GM23338 (cell line): Measurements from ENCODE around the gene RNF167. TPM values are rescaled to one million over a fixed set of nuclear protein-coding genes. Genes with fewer than 3 reads are reported as not detected.

Experiments
- ATAC-seq: fragments of 200-7000 bp; cut with Tn5 transposase; 3 replicates; pipeline ENCODE4 v1.9.1; 2020
- DNase-seq: peaks from one replicate; pipeline ENCODE4 v3.0.0-alpha.2; 2015; ENCODE audit warnings: low spot score
- H2AFZ ChIP-seq: fragments of 200-600 bp; sonication (generic); 2 replicates; pipeline ENCODE4 v1.8.0; 2016; ENCODE audit warnings: antibody characterized with exemption, mild to moderate bottlenecking, moderate library complexity
- H3F3A ChIP-seq: fragments of 200-600 bp; sonication (generic); replicated peaks from 2 replicates; pipeline ENCODE4 v1.8.0; 2017; ENCODE audit warnings: antibody characterized with exemption, mixed run types, low read depth
- H3K27ac ChIP-seq: fragments of 200-600 bp; sonication (generic); 2 replicates; pipeline ENCODE4 v1.6.1; 2016; ENCODE audit warnings: low read depth
- H3K27me3 ChIP-seq: fragments of 200-600 bp; sonication (generic); 2 replicates; pipeline ENCODE4 v1.8.0; 2016; ENCODE audit warnings: mild to moderate bottlenecking, mixed run types, moderate library complexity; ENCODE audit not compliant: insufficient read depth
- H3K36me3 ChIP-seq: fragments of 200-600 bp; sonication (generic); 2 replicates; pipeline ENCODE4 v1.8.0; 2016; ENCODE audit warnings: mild to moderate bottlenecking; ENCODE audit not compliant: insufficient read depth
- H3K4me1 ChIP-seq: fragments of 200-600 bp; sonication (generic); 2 replicates; pipeline ENCODE4 v1.8.0; 2016; ENCODE audit warnings: mild to moderate bottlenecking, moderate library complexity; ENCODE audit not compliant: insufficient read depth
- H3K4me2 ChIP-seq: fragments of 200-600 bp; sonication (generic); 2 replicates; pipeline ENCODE4 v1.7.1; 2017; ENCODE audit warnings: mixed run types
- H3K4me3 ChIP-seq: fragments of 200-600 bp; sonication (generic); 2 replicates; pipeline ENCODE4 v1.6.1; 2016; ENCODE audit warnings: mixed run types
- H3K79me2 ChIP-seq: fragments of 200-600 bp; sonication (generic); replicated peaks from 2 replicates; pipeline ENCODE4 v1.8.0; 2017; ENCODE audit warnings: mild to moderate bottlenecking; ENCODE audit not compliant: insufficient read depth
- H3K9me2 ChIP-seq: fragments of 200-600 bp; sonication (generic); 2 replicates; pipeline ENCODE4 v1.8.0; 2017; ENCODE audit not compliant: insufficient read depth
- H4K20me1 ChIP-seq: fragments of 200-600 bp; sonication (generic); replicated peaks from 2 replicates; pipeline ENCODE4 v1.8.0; 2017; ENCODE audit warnings: mild to moderate bottlenecking; ENCODE audit not compliant: insufficient read depth
- H3K27ac Mint-ChIP-seq: 2 replicates; pipeline ENCODE4 v1.8.0; 2020; ENCODE audit warnings: inconsistent platforms, mild to moderate bottlenecking, moderate library complexity, mixed read lengths
- H3K27me3 Mint-ChIP-seq: 3 replicates; pipeline ENCODE4 v1.8.0; 2022; ENCODE audit warnings: low read depth, mild to moderate bottlenecking, moderate library complexity, mixed read lengths, inconsistent platforms; ENCODE audit not compliant: insufficient read depth, poor library complexity
- H3K36me3 Mint-ChIP-seq: 3 replicates; pipeline ENCODE4 v1.8.0; 2021; ENCODE audit warnings: low read depth, mild to moderate bottlenecking, inconsistent platforms, moderate library complexity, mixed read lengths
- H3K4me1 Mint-ChIP-seq: 3 replicates; pipeline ENCODE4 v1.8.0; 2020; ENCODE audit warnings: mild to moderate bottlenecking, inconsistent platforms, mixed read lengths
- H3K4me3 Mint-ChIP-seq: 3 replicates; pipeline ENCODE4 v1.8.0; 2021; ENCODE audit warnings: moderate library complexity, mild to moderate bottlenecking, inconsistent platforms, mixed read lengths
- H3K9me3 Mint-ChIP-seq: 3 replicates; pipeline ENCODE4 v1.8.0; 2020; ENCODE audit warnings: moderate library complexity, mild to moderate bottlenecking, inconsistent platforms, mixed read lengths
- CREB1 ChIP-seq: fragments of 250-450 bp; sonication (Bioruptor Pico); IDR thresholded peaks from 2 replicates; pipeline ENCODE4 v1.5.0; 2020; ENCODE audit warnings: low read depth, mild to moderate bottlenecking, moderate library complexity
- EZH2 ChIP-seq: fragments of 200-600 bp; sonication (generic); IDR thresholded peaks from one replicate; pipeline ENCODE4 v1.8.0; 2017; ENCODE audit warnings: antibody characterized with exemption, mild to moderate bottlenecking, low read depth; ENCODE audit not compliant: unreplicated experiment
- EZH2phosphoT487 ChIP-seq: fragments of 200-600 bp; sonication (generic); IDR thresholded peaks from one replicate; pipeline ENCODE4 v1.8.1; 2018; ENCODE audit warnings: antibody characterized with exemption; ENCODE audit not compliant: unreplicated experiment
- JUNB ChIP-seq: IDR thresholded peaks from one replicate; pipeline ENCODE4 v1.6.1; 2016; ENCODE audit warnings: antibody characterized with exemption; ENCODE audit not compliant: unreplicated experiment
- NANOG ChIP-seq: IDR thresholded peaks from 2 replicates; pipeline ENCODE4 v1.6.1; 2016; ENCODE audit warnings: antibody characterized with exemption, borderline replicate concordance
- POLR2AphosphoS5 ChIP-seq: IDR thresholded peaks from 2 replicates; pipeline ENCODE4 v1.6.1; 2016; ENCODE audit warnings: antibody characterized with exemption, low read depth
- STAT1 ChIP-seq: IDR thresholded peaks from one replicate; pipeline ENCODE4 v1.6.1; 2016; ENCODE audit warnings: antibody characterized with exemption; ENCODE audit not compliant: unreplicated experiment
- ZNF114 ChIP-seq: fragments of 250-450 bp; sonication (Bioruptor Pico); IDR thresholded peaks from 2 replicates; pipeline ENCODE4 v1.5.0; 2020; ENCODE audit warnings: mild to moderate bottlenecking, moderate library complexity
- ZNF331 ChIP-seq: fragments of 250-450 bp; sonication (Bioruptor Pico); IDR thresholded peaks from 2 replicates; pipeline ENCODE4 v1.5.0; 2020; ENCODE audit warnings: low read depth, mild to moderate bottlenecking, moderate library complexity
- polyA plus RNA-seq: library from polyadenylated mRNA; unstranded; fragments of >200 nt; fragmentation: Nextera tagmentation; extraction: Ambion mirVana; gene quantifications from 2 replicates; pipeline ENCODE4 v1.2.1, GENCODE V29; 2016
- total RNA-seq: library from RNA; depleted of rRNA; stranded (reverse); fragments of >200 nt; shearing (Covaris generic); gene quantifications from 2 replicates; pipeline ENCODE4 v1.2.3, GENCODE V29; 2014
- TF ChIP-seq, protein P1 (sequence below): IDR thresholded peaks from 2 replicates; pipeline ENCODE4 v1.6.1; 2016; ENCODE audit warnings: antibody characterized with exemption
- TF ChIP-seq, protein P2 (sequence below): fragments of 250-450 bp; sonication (Bioruptor Pico); IDR thresholded peaks from 2 replicates; pipeline ENCODE4 v1.5.0; 2020; ENCODE audit warnings: mild to moderate bottlenecking, moderate library complexity
- TF ChIP-seq, protein P3 (sequence below): IDR thresholded peaks from one replicate; pipeline ENCODE4 v1.6.1; 2018; ENCODE audit warnings: antibody characterized with exemption; ENCODE audit not compliant: unreplicated experiment
- TF ChIP-seq, protein P4 (sequence below), 2 experiments: fragments of 200-600 bp in 1 of 2; sonication (generic) in 1 of 2; conservative IDR thresholded peaks; 2 replicates each; pipeline versions ENCODE4 v1.5.1 to v1.6.1; 2016 to 2017; ENCODE audit warnings: antibody characterized with exemption in 2 of 2, low read depth in 2 of 2, mild to moderate bottlenecking in 2 of 2, moderate library complexity in 1 of 2

Gene RNF167
- total and polyA plus RNA-seq, 2 experiments from 2014 or later: 61.2 to 84.4 TPM

DNA sequence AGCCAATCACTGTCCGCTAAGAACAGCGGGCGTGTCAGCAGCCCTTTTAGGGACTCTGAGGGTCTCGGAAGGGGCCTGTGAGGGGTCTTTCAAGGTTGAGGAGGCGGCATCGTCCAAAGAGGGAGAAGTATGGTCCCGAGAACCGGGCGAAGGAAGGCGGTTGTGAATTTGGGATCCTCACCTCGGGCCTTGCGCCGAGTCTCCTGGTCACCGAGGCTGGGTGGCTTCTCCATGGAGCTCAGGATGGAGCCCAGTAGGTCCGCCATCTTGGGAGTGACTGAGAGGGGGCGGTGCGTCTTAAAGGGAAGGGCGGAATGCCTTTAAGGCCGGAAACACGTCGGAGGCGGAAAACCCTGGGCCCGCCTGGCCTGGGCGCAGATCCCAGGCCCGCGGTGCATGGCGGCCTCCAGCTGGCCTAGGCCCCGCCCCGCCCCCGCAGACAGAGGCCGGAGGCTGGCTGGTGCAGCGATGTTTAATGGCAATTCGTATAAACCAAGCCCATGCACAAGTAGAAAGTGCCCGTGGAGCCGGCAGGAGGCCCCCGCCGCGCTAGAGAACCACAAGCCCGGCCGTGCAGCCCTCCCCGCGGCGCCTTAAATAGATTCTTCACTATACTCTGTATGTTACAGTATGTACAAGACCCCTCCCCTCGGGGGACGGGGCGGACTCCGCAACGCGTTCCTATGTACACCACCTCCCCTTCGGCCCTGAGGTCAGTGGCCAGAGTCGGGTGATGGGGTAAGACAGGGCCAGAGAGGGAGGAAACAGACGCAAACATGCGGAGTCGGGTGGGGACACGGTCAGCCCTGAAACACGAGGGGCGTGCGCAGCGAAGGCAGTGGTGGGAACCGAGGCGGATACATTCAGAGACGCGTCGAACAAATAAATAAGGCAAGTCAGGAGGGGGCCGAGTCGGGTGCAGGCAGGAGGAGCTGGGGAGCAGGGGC is 27.7 kb downstream of the RNF167 start, which contains the start of gene SPAG7:
Gene SPAG7 (minus strand): TSS at position 279 of the 947 bp plus-strand sequence. CDS start 13 bp downstream, at position 266.
- Histone ChIP-seq H3K4me1 (peaks cover 26% of the 10 kb centered on the region), H4K20me1 (0 out of 2 replicates have a peak, but pooled peaks cover 9% of the 10 kb centered on the region), H3K36me3 (no peaks in the 10 kb centered on the region; the same call in 1 of the 2 replicates), H3K9me2 (no peaks in the 10 kb centered on the region), H3K27ac (peak within 1 kb of the TSS; percentile 97), H3K4me2 (peak within 1 kb of the TSS; percentile 99), H2AFZ (peak within 1 kb of the TSS; percentile 63), H3K79me2 (peaks cover 38% of the 10 kb centered on the region), H3K27me3 (no peaks in the 10 kb centered on the region), H3F3A (peaks cover 16% of the 10 kb centered on the region; the same call in 1 of the 2 replicates), H3K4me3 (peak within 1 kb of the TSS; percentile 69)
- TF ChIP-seq ZNF114 (CRISPR knock-in tag) (no peak), POLR2AphosphoS5 (peak; percentile 46), NANOG (no peak), JUNB (no peak), EZH2phosphoT487 (no peak), STAT1 (no peak), ZNF331 (CRISPR knock-in tag) (no peak), CREB1 (peak; percentile 37), EZH2 (no peak)
- TF ChIP-seq, protein P1, sequence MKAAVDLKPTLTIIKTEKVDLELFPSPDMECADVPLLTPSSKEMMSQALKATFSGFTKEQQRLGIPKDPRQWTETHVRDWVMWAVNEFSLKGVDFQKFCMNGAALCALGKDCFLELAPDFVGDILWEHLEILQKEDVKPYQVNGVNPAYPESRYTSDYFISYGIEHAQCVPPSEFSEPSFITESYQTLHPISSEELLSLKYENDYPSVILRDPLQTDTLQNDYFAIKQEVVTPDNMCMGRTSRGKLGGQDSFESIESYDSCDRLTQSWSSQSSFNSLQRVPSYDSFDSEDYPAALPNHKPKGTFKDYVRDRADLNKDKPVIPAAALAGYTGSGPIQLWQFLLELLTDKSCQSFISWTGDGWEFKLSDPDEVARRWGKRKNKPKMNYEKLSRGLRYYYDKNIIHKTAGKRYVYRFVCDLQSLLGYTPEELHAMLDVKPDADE: 0 out of 2 replicates have a peak, but pooled peaks have one; percentile 2
- TF ChIP-seq, protein P2, sequence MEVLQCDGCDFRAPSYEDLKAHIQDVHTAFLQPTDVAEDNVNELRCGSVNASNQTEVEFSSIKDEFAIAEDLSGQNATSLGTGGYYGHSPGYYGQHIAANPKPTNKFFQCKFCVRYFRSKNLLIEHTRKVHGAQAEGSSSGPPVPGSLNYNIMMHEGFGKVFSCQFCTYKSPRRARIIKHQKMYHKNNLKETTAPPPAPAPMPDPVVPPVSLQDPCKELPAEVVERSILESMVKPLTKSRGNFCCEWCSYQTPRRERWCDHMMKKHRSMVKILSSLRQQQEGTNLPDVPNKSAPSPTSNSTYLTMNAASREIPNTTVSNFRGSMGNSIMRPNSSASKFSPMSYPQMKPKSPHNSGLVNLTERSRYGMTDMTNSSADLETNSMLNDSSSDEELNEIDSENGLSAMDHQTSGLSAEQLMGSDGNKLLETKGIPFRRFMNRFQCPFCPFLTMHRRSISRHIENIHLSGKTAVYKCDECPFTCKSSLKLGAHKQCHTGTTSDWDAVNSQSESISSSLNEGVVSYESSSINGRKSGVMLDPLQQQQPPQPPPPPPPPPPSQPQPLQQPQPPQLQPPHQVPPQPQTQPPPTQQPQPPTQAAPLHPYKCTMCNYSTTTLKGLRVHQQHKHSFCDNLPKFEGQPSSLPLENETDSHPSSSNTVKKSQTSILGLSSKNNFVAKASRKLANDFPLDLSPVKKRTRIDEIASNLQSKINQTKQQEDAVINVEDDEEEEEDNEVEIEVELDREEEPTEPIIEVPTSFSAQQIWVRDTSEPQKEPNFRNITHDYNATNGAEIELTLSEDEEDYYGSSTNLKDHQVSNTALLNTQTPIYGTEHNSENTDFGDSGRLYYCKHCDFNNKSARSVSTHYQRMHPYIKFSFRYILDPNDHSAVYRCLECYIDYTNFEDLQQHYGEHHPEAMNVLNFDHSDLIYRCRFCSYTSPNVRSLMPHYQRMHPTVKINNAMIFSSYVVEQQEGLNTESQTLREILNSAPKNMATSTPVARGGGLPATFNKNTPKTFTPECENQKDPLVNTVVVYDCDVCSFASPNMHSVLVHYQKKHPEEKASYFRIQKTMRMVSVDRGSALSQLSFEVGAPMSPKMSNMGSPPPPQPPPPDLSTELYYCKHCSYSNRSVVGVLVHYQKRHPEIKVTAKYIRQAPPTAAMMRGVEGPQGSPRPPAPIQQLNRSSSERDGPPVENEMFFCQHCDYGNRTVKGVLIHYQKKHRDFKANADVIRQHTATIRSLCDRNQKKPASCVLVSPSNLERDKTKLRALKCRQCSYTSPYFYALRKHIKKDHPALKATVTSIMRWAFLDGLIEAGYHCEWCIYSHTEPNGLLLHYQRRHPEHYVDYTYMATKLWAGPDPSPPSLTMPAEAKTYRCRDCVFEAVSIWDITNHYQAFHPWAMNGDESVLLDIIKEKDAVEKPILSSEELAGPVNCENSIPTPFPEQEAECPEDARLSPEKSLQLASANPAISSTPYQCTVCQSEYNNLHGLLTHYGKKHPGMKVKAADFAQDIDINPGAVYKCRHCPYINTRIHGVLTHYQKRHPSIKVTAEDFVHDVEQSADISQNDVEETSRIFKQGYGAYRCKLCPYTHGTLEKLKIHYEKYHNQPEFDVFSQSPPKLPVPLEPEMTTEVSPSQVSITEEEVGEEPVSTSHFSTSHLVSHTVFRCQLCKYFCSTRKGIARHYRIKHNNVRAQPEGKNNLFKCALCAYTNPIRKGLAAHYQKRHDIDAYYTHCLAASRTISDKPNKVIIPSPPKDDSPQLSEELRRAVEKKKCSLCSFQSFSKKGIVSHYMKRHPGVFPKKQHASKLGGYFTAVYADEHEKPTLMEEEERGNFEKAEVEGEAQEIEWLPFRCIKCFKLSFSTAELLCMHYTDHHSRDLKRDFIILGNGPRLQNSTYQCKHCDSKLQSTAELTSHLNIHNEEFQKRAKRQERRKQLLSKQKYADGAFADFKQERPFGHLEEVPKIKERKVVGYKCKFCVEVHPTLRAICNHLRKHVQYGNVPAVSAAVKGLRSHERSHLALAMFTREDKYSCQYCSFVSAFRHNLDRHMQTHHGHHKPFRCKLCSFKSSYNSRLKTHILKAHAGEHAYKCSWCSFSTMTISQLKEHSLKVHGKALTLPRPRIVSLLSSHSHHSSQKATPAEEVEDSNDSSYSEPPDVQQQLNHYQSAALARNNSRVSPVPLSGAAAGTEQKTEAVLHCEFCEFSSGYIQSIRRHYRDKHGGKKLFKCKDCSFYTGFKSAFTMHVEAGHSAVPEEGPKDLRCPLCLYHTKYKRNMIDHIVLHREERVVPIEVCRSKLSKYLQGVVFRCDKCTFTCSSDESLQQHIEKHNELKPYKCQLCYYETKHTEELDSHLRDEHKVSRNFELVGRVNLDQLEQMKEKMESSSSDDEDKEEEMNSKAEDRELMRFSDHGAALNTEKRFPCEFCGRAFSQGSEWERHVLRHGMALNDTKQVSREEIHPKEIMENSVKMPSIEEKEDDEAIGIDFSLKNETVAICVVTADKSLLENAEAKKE (CRISPR knock-in tag): no peak
- TF ChIP-seq, protein P3, sequence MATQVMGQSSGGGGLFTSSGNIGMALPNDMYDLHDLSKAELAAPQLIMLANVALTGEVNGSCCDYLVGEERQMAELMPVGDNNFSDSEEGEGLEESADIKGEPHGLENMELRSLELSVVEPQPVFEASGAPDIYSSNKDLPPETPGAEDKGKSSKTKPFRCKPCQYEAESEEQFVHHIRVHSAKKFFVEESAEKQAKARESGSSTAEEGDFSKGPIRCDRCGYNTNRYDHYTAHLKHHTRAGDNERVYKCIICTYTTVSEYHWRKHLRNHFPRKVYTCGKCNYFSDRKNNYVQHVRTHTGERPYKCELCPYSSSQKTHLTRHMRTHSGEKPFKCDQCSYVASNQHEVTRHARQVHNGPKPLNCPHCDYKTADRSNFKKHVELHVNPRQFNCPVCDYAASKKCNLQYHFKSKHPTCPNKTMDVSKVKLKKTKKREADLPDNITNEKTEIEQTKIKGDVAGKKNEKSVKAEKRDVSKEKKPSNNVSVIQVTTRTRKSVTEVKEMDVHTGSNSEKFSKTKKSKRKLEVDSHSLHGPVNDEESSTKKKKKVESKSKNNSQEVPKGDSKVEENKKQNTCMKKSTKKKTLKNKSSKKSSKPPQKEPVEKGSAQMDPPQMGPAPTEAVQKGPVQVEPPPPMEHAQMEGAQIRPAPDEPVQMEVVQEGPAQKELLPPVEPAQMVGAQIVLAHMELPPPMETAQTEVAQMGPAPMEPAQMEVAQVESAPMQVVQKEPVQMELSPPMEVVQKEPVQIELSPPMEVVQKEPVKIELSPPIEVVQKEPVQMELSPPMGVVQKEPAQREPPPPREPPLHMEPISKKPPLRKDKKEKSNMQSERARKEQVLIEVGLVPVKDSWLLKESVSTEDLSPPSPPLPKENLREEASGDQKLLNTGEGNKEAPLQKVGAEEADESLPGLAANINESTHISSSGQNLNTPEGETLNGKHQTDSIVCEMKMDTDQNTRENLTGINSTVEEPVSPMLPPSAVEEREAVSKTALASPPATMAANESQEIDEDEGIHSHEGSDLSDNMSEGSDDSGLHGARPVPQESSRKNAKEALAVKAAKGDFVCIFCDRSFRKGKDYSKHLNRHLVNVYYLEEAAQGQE: no peak
- TF ChIP-seq, protein P4, sequence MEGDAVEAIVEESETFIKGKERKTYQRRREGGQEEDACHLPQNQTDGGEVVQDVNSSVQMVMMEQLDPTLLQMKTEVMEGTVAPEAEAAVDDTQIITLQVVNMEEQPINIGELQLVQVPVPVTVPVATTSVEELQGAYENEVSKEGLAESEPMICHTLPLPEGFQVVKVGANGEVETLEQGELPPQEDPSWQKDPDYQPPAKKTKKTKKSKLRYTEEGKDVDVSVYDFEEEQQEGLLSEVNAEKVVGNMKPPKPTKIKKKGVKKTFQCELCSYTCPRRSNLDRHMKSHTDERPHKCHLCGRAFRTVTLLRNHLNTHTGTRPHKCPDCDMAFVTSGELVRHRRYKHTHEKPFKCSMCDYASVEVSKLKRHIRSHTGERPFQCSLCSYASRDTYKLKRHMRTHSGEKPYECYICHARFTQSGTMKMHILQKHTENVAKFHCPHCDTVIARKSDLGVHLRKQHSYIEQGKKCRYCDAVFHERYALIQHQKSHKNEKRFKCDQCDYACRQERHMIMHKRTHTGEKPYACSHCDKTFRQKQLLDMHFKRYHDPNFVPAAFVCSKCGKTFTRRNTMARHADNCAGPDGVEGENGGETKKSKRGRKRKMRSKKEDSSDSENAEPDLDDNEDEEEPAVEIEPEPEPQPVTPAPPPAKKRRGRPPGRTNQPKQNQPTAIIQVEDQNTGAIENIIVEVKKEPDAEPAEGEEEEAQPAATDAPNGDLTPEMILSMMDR (conservative IDR thresholded peaks at IDR 0.05; ENCODE audit: low read depth in 2 of 2): no peak
- DNase-seq (peak; percentile 96), ATAC-seq (peak; percentile 60)
- Mint-ChIP-seq H3K4me3 (no peak within 1 kb of the TSS), H3K27me3 (peaks cover 24% of the 10 kb centered on the region), H3K27ac (no peak within 1 kb of the TSS; the same call in 1 of the 2 replicates), H3K36me3 (peaks cover 65% of the 10 kb centered on the region), H3K9me3 (peaks cover 18% of the 10 kb centered on the region), H3K4me1 (peaks cover 31% of the 10 kb centered on the region)
